ENCODE measurements around the gene FAM170B.

FAM170B gene
- long read RNA-seq, donor 1 = 0 reads
- long read RNA-seq, donor 2 = 0 reads
- long read RNA-seq, donor 3 = 0 reads
- long read RNA-seq, donor 4 = 0 reads
- long read RNA-seq, donor 5 = 0 reads
- long read RNA-seq, donor 6 = 0 reads
- long read RNA-seq, donor 7 = 0 reads
- long read RNA-seq, donor 8 = 0 reads

DNA sequence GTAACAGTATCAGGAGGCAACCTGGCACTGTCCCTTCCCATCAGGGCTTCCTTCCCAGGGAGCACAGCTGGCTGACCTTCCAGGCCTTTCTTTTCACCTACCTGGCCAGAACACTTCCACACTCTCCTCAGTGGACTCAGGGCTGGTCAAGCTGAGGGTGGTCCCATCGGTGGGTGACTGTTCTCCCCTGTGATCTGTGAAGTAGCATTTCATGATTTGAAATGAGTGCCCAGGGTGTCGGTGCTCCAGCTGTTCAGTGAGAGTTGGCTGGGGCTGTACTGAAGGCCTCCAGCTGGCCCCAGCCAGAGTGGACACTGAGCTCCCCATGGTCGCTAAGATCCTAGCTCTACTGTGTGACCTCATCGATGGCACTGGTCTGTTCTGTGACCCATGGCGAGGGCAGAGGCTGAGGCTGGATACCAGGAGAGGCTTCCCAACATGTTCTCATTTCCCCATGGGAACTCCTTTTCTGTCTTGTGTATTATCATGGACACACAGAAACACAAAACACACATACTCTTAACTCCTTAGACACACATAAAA, at the start of gene FAM170B:
FAM170B (minus strand) TSS at position 316 of the 543 bp plus-strand sequence; CDS start at position 213, 103 bp downstream.
- no peak for DNase-seq

GRCh38 chr10:49182776-49183175, 49.0 kb upstream of the FAM170B start:
- no peak for DNase-seq

- no peak for DNase-seq
Measured at GRCh38 chr10:49180444-49180860, 46.6 kb upstream of the FAM170B start.

- no peak for DNase-seq
Measured at GRCh38 chr10:49179699-49180443, 46.0 kb upstream of the FAM170B start.

GRCh38 chr10:49178489-49179471, 45.0 kb upstream of the FAM170B start:
- no peak for DNase-seq

GRCh38 chr10:49177391-49178355, 43.9 kb upstream of the FAM170B start:
- no peak for DNase-seq

DNA sequence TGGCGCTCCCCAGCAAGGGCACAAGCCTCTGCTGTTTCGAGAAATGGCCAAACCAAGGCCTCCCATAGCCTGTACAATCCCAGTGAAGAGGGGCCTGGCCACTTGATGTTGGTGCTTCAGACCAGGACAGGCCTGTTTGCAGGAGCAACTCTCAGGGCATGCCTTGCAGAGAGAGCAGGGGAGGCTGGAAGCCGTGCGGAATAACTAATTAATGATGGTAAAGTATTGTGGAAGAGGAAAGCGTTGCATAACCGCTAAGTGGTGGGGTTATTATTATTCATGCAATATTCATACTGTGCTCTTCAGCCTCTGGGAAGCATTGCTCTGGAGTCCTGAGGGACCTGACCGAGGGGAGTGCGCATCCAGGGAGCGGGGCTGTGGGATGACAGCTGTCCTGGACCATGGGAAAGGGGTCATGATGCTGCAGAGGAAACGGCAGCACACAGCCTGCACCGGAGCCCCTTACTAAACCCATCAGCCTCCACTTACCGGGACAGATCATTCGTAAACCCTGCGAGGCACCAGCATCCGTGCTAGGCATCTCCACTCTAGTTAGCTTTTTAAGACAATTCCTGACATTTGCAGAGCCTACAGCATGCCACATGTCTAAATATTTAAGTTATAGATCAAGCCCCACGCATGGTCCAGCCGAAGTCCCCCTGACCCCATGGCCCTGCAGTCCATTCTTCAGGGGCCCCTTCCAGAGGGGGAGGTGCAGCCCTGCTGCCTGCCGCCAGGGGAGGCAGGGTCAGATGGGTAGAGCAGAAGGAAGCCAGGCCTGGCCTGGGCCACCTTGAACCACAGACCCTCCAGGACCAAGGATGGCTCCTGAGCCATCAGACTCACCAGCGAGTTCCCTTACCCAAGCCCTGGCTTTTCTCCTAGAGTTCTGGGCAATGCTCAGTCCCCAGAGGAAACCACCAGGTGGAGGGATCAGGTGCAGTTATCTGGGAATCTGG, 42.8 kb upstream of the FAM170B start:
- DNase-seq = no peak

DNA sequence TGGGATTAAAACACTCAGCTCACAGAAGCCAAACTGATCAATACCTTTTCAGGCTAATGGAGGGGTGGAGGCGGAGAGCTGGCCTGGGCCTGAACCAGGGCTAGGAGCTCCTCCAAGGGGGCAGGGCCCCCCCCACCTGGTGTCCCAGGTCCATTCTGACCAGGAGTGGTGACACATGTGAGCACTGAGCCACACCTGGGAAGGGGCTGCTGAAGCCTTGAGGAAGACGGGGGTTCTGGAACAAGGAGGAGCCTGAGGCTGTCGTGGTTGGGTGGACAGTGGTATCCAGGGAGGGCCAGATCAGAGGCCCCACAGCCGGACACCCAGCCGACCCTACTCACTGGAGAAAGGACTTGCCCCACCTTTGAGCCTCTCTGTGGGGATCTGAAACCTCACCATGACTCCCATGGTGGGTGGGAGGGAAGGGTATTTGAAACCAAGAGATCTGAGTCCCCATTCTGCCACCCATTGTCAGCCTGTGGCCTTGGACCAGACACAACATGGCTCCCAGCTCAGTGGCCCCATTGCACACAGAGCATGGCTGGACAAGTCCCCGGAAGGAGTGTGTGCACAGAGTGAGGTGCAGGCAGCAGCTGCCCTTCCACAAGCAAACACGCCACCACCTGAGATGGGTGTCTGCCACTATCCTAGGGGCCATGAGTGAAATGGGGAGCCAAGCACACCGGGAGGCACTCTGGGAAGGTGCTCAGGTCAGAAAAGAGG, 41.9 kb upstream of the FAM170B start:
- DNase-seq = no peak

DNA sequence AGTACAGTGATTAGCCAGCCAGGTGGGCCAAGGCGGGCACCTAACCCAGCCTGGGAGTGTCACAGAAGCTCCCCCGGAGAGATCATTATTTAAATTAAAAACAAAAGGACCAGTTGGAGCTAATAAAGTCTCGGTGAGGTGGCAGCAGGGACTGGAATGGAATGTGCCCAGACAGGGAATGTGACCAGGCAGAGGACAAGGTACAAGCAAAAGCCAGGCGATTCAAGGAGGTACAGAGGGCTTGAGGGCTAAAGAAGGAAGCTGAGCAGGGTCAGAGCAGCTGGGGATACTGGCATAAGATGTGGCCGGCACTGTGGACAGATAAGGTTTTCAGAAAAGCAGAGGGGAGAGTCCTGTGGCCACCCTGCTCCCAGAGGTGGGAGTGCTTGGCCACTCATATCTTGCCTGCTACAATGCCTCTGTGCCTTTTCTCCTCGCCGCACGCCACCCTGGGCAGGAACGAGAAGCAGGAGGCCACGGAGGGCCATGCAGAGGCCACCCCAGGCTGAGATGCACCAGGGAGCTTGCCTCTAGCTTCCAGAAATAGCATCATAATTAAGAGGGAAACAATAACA, 41.2 kb upstream of the FAM170B start:
- no peak for DNase-seq

DNA sequence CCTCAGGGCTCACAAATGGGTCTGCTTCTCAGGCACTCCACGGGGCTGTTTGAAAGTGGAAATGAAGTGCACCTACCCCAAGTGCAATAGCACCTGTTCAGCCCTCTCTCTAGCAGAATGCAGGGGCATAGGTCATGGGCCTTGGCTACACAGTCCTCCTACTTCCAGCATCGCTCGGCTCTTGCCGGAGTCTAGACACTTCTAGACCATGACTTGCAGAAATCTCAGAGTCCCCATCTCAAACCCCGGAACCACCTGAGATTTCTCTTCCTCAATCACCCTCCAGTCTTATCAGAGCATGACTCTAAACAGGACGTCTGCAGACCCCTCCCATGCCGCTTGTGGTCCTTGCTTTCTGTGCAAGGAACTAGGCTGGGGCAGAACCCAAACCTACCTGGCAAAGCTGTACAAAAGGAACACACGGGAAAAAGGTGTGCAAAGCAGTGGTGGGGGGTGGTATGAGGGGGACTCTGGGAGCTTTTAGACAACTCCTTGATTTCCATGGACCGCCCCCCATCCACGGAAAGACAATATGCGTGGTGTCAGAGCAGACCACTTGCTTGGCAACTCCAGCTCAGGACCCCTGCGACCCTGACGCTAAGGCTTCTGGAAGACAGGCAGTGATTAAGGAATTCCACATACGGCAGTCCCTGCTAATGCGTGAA, 40.6 kb upstream of the FAM170B start:
- DNase-seq = no peak

DNA sequence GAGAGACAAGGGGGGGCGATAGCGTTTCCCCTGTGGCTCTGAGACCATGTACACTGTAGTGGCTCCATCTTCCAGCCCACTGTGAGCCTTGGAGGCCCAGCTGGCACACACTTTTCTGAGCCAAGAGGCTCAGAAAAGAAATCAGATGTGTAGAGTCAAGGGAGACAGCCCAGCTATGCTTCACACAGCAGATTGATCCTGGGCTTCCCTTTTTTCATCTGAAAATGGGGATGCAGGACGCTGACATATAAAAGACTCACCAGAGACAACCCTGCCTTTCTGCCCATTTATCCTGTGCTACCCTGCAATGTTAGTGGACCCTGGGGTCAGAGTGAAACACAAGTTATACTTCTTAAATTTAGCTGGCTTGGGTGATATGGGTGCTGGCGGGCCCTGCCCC, 40.0 kb upstream of the FAM170B start:
- DNase-seq = no peak

GRCh38 chr10:49173201-49173772, 39.5 kb upstream of the FAM170B start:
- DNase-seq = no peak

DNA sequence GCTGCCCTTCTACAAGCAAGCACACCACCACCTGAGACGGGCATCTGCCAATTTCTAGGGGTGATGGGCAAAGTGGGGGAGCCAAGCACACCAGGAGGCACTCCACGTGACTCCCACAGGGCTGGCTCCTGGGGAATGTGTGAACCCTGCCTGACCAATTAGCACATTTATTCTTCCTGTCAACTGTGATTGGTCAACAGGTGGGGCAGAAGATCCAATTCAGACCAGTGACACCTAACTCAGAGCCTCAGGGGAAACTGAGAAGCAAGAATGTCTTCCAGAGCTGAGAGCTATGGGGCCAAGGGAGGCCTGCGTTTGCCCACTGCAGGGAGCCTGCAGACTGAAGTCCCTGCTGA, 38.9 kb upstream of the FAM170B start:
- no peak for DNase-seq

- DNase-seq = no peak
Measured at GRCh38 chr10:49172061-49172776, 38.4 kb upstream of the FAM170B start.

- no peak for DNase-seq
Measured at GRCh38 chr10:49171326-49172060, 37.7 kb upstream of the FAM170B start.

- DNase-seq = no peak
Measured at GRCh38 chr10:49170632-49171325, 37.0 kb upstream of the FAM170B start.

All from right kidney (tissue), 9 donors.